Tibial nerve (tissue), 4 donors: ENCODE results near the gene CCL11. TPM values are rescaled to one million over a fixed set of nuclear protein-coding genes. Genes with fewer than 3 reads are reported as not detected.

ENCODE experiments used
- DNase-seq, 2 donors: peaks; one replicate each; pipeline ENCODE4 v3.0.0-alpha.2; 2019; ENCODE audit warnings: low spot score in 2 of 2
- H3K27ac ChIP-seq, 4 donors: fragments of 200-600 bp; sonication (generic) in 3 of 4; one replicate each; pipeline ENCODE4 v1.5.1; 2017 to 2019; ENCODE audit warnings: mild to moderate bottlenecking in 1 of 4
- H3K27me3 ChIP-seq, 2 donors: fragments of 200-600 bp; sonication (generic) in 1 of 2; one replicate each; pipeline versions ENCODE4 v1.5.1 to v1.6.0; 2017 to 2019
- H3K36me3 ChIP-seq, 3 donors: fragments of 200-600 bp; sonication (generic); one replicate each; pipeline ENCODE4 v1.5.1; 2018 to 2019
- H3K4me1 ChIP-seq, 4 donors: fragments of 200-600 bp; sonication (generic) in 3 of 4; one replicate each; pipeline ENCODE4 v1.5.1; 2017 to 2019
- H3K4me3 ChIP-seq, 4 donors: fragments of 200-600 bp; sonication (generic) in 3 of 4; one replicate each; pipeline ENCODE4 v1.5.1; 2017 to 2019; ENCODE audit warnings: mild to moderate bottlenecking in 1 of 4, moderate library complexity in 1 of 4
- H3K9me3 ChIP-seq, 4 donors: fragments of 200-600 bp; sonication (generic) in 3 of 4; one replicate each; pipeline ENCODE4 v1.5.1; 2017 to 2019
- CTCF ChIP-seq, 5 experiments: fragments of 200-600 bp in 3 of 5; fragments of 450-650 bp in 2 of 5; sonication (generic) in 3 of 5; IDR thresholded peaks; one replicate each; pipeline ENCODE4 v1.5.1; 2016 to 2019; ENCODE audit warnings: antibody characterized with exemption in 5 of 5, mild to moderate bottlenecking in 3 of 5, moderate library complexity in 2 of 5
- EP300 ChIP-seq, 2 donors: sonication (generic); formaldehyde crosslinking; IDR thresholded peaks; one replicate each; pipeline ENCODE4 v1.6.1; 2017; ENCODE audit warnings: antibody characterized with exemption in 2 of 2, mild to moderate bottlenecking in 1 of 2
- POLR2A ChIP-seq, 2 donors: fragments of 450-650 bp; IDR thresholded peaks; one replicate each; pipeline ENCODE4 v1.6.1; 2017; ENCODE audit warnings: antibody characterized with exemption in 2 of 2, mild to moderate bottlenecking in 2 of 2, moderate library complexity in 2 of 2
- WGBS, 2 donors: methylation state at CpG; one replicate each; pipeline ENCODE4 v1.1.5; 2018; 5-methylcytosine and 5-hydroxymethylcytosine counted together
- total RNA-seq, 4 donors: library from RNA; depleted of rRNA; stranded (reverse); fragments of >200 nt; gene quantifications; one replicate each; pipeline ENCODE4 v1.1.0, GENCODE V29; 2016

The CCL11 gene
- total RNA-seq, 4 donors from 2014 or later: 3.9 TPM; not detected in 3

GRCh38 chr17:34248511-34249024 lies 37.0 kb upstream of the CCL11 start:
- Histone ChIP-seq H3K4me1 (peaks cover 7 to 68% (median 58%) of the 10 kb centered on the region in 4 donors), H3K4me3 (no peak overlapping the region), H3K27ac (peak overlapping the region in 3 of 4 donors; percentile 57 to 89 (median 80))

GRCh38 chr17:34249061-34249460 lies 36.5 kb upstream of the CCL11 start:
- H3K27me3 ChIP-seq: no peaks in the 10 kb centered on the region
- no peak for DNase-seq
- H3K9me3 ChIP-seq: no peaks in the 10 kb centered on the region
- peak overlapping the region in 3 of 4 donors; percentile 57 to 89 (median 80) for H3K27ac ChIP-seq
- H3K36me3 ChIP-seq: no peaks in the 10 kb centered on the region
- peaks cover 10 to 71% (median 63%) of the 10 kb centered on the region in 4 donors for H3K4me1 ChIP-seq
- no peak overlapping the region for H3K4me3 ChIP-seq
- TF ChIP-seq EP300 (IDR thresholded peaks at IDR 0.05) (no peak), CTCF (IDR thresholded peaks at IDR 0.05) (no peak), POLR2A (IDR thresholded peaks at IDR 0.05) (no peak)
- 68 to 76% methylated on average over 1 of the region's 1 CpG for WGBS, 2 donors

More at GRCh38 chr17:34248511-34249024, 37.0 kb upstream of the CCL11 start:
- H3K9me3 ChIP-seq: no peaks in the 10 kb centered on the region
- 23 to 29% methylated on average over 6 of the region's 6 CpGs for WGBS, 2 donors
- DNase-seq: no peak
- H3K27me3 ChIP-seq: no peaks in the 10 kb centered on the region
- no peaks in the 10 kb centered on the region for H3K36me3 ChIP-seq
- no peak for TF ChIP-seq EP300 (IDR thresholded peaks at IDR 0.05)
- TF ChIP-seq CTCF (IDR thresholded peaks at IDR 0.05): no peak
- no peak for TF ChIP-seq POLR2A (IDR thresholded peaks at IDR 0.05)

GRCh38 chr17:34249478-34249877 lies 36.1 kb upstream of the CCL11 start:
- H3K9me3 ChIP-seq: no peaks in the 10 kb centered on the region
- H3K27ac ChIP-seq: peak overlapping the region in 3 of 4 donors; percentile 57 to 89 (median 80)
- TF ChIP-seq CTCF (IDR thresholded peaks at IDR 0.05) (no peak), POLR2A (IDR thresholded peaks at IDR 0.05) (no peak), EP300 (IDR thresholded peaks at IDR 0.05) (peak in 1 of 2 donors; percentile 44)
- H3K36me3 ChIP-seq: no peaks in the 10 kb centered on the region
- no peak overlapping the region for H3K4me3 ChIP-seq
- WGBS, 2 donors: 36 to 58% methylated on average over 1 of the region's 1 CpG
- H3K27me3 ChIP-seq: no peaks in the 10 kb centered on the region
- peaks cover 10 to 75% (median 66%) of the 10 kb centered on the region in 4 donors for H3K4me1 ChIP-seq
- no peak for DNase-seq

- peaks cover 10 to 92% (median 79%) of the 10 kb centered on the region in 4 donors for H3K4me1 ChIP-seq
These were observed 34.4 kb upstream of the CCL11 start for GRCh38 chr17:34251186-34251585.

More at GRCh38 chr17:34251186-34251585, 34.4 kb upstream of the CCL11 start:
- TF ChIP-seq EP300 (IDR thresholded peaks at IDR 0.05): no peak
- no peak for TF ChIP-seq POLR2A (IDR thresholded peaks at IDR 0.05)
- TF ChIP-seq CTCF (IDR thresholded peaks at IDR 0.05): no peak
- H3K9me3 ChIP-seq: no peaks in the 10 kb centered on the region
- WGBS, 2 donors: 76 to 87% methylated on average over 3 of the region's 3 CpGs
- peak overlapping the region in 1 of 4 donors; percentile 89 for H3K27ac ChIP-seq
- no peak overlapping the region for H3K4me3 ChIP-seq
- H3K27me3 ChIP-seq: no peaks in the 10 kb centered on the region
- H3K36me3 ChIP-seq: no peaks in the 10 kb centered on the region
- DNase-seq: no peak
